ACC112 (cell line): ENCODE data around the gene NDC80.

Experiments
- H2AFZ ChIP-seq: fragments of 200-600 bp; sonication (generic); one replicate; pipeline ENCODE4 v1.6.0; 2017; ENCODE audit warnings: antibody characterized with exemption, low read length; ENCODE audit not compliant: unreplicated experiment
- H3K27ac ChIP-seq: fragments of 200-600 bp; sonication (generic); 2 replicates; pipeline ENCODE4 v1.5.1; 2014; ENCODE audit warnings: low read depth, mild to moderate bottlenecking, antibody characterized with exemption, low read length, moderate library complexity
- H3K27me3 ChIP-seq: fragments of 200-600 bp; sonication (generic); 2 replicates; pipeline ENCODE4 v1.6.1; 2014; ENCODE audit warnings: mild to moderate bottlenecking, antibody characterized with exemption, low read length, moderate library complexity, mixed read lengths; ENCODE audit not compliant: insufficient read depth
- H3K36me3 ChIP-seq: fragments of 200-600 bp; sonication (generic); 2 replicates; pipeline ENCODE4 v1.6.1; 2016; ENCODE audit warnings: mild to moderate bottlenecking, antibody characterized with exemption, low read length, moderate library complexity, mixed read lengths; ENCODE audit not compliant: insufficient read depth
- H3K4me1 ChIP-seq: fragments of 200-600 bp; sonication (generic); one replicate; pipeline ENCODE4 v1.6.1; 2016; ENCODE audit warnings: low read length, mixed read lengths; ENCODE audit not compliant: insufficient read depth, unreplicated experiment, control insufficient read depth
- H3K4me3 ChIP-seq: fragments of 200-600 bp; sonication (generic); 2 replicates; pipeline ENCODE4 v1.5.1; 2014; ENCODE audit warnings: mild to moderate bottlenecking, low read depth, low read length
- H3K79me2 ChIP-seq: fragments of 200-600 bp; sonication (generic); one replicate; pipeline ENCODE4 v1.6.0; 2016; ENCODE audit warnings: low read length; ENCODE audit not compliant: control insufficient read depth, unreplicated experiment, insufficient read depth

NDC80 gene

DNA sequence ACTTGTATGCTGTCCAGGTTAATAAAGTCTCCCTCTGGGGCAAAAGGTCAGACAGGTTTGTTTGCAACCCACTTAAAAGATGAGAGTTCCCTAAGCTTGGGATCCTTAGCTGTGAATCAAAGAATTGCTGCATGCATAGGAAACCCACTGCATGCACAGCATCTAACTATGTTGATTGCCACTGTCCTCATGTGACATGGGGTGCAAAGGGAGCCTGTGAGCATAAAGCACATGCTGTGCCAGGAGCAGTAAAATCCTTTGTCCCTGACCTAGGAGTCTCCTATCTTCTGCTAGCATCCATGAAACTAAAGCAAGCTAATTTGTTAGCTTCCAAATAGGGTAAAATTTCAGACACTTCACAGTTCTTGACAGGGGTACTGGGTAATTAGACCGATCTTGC lies 13.8 kb upstream of the NDC80 start:
- Histone ChIP-seq H3K27me3 (no peaks in the 10 kb centered on the region), H3K4me1 (no peaks in the 10 kb centered on the region), H3K79me2 (no peaks in the 10 kb centered on the region), H3K27ac (no peak overlapping the region), H3K4me3 (no peak overlapping the region), H2AFZ (no peak overlapping the region), H3K36me3 (no peaks in the 10 kb centered on the region; the same call in 1 of the 2 replicates)

DNA sequence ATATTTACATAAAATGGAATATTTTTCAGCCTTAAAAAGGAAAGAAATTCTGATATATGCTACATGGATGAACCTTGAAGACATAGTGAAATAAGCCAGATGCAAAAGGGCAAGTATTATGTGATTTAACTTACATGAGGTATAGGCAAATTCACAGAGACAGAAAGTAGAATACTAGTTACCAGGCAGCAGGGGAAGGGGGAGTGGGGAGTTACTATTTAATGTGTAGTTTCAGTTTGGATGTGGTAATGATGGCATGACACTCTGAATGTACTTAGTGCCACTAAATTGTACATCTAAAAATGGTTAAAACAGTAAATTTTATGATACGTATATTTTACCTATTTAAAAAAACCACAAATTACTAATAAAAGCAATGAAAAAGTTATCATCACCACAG lies 12.1 kb upstream of the NDC80 start:
- H3K4me3 ChIP-seq: no peak overlapping the region
- H3K4me1 ChIP-seq: no peaks in the 10 kb centered on the region
- no peaks in the 10 kb centered on the region; the same call in 1 of the 2 replicates for H3K36me3 ChIP-seq
- H3K27ac ChIP-seq: no peak overlapping the region
- no peaks in the 10 kb centered on the region for H3K27me3 ChIP-seq
- no peaks in the 10 kb centered on the region for H3K79me2 ChIP-seq
- no peak overlapping the region for H2AFZ ChIP-seq

DNA sequence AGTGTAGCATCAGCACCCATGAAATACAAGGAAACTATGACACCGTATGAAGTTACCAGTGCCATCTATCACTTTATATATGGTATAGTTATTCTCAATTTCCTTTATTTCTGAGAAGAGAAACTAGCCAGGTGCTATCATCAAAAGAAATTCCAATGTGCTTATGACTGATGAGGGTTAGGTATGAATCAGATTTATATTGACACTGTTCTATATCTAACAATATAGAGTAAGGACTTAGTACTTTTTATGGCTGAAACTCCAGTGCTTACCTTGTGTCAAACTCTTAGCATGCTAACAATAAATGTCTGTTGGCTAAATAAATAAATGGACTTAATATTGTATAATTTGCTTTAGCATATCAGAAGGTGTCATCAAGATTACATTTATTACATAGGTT lies 7.0 kb upstream of the NDC80 start:
- no peak overlapping the region for H3K27ac ChIP-seq
- H2AFZ ChIP-seq: no peak overlapping the region
- peaks cover 2% of the 10 kb centered on the region for H3K4me1 ChIP-seq
- no peaks in the 10 kb centered on the region for H3K27me3 ChIP-seq
- H3K36me3 ChIP-seq: no peaks in the 10 kb centered on the region; the same call in 1 of the 2 replicates
- H3K79me2 ChIP-seq: peaks cover 12% of the 10 kb centered on the region
- H3K4me3 ChIP-seq: no peak overlapping the region

DNA sequence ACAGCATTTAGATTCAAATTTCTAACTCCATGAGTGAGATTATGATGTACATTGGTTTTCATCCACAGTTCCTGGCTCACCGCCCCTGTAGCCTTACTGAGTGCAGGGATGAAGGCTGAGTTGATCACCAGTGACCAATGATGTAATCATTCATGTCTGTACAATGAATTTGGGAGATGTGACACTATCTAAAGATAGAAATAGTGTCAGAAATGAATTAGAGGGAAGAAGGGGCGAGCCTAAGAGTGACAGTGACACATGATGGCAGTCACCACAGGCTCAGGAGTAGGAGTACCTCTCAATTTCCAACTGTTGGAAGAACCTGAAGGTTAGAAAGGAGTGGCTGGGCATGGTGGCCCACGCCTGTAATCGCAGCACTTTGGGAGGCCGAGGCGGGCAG lies 3.2 kb upstream of the NDC80 start:
- Histone ChIP-seq H2AFZ (no peak overlapping the region), H3K27me3 (no peaks in the 10 kb centered on the region), H3K4me1 (peaks cover 11% of the 10 kb centered on the region), H3K4me3 (no peak overlapping the region), H3K27ac (no peak overlapping the region), H3K36me3 (no peaks in the 10 kb centered on the region; the same call in 1 of the 2 replicates), H3K79me2 (peaks cover 40% of the 10 kb centered on the region)

DNA sequence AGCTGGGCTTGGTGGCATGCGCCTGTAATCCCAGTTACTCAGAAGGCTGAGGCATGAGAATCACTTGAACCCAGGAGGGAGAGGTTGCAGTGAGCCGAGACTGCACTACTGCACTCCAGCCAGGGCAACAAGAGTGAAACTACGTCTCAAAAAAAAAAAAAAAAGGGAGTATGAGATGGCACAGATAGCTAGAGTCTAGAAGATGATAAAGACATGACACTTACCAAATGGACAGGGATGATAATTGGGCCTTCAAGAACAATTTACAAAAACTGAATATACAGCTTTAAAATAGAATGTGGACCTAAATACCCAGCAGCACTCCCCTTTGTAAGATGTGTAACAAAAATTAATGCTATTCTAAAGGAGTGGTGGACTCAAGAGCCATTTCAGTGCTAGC lies 2.8 kb upstream of the NDC80 start:
- Histone ChIP-seq H3K79me2 (peaks cover 44% of the 10 kb centered on the region), H3K27ac (no peak overlapping the region)

DNA sequence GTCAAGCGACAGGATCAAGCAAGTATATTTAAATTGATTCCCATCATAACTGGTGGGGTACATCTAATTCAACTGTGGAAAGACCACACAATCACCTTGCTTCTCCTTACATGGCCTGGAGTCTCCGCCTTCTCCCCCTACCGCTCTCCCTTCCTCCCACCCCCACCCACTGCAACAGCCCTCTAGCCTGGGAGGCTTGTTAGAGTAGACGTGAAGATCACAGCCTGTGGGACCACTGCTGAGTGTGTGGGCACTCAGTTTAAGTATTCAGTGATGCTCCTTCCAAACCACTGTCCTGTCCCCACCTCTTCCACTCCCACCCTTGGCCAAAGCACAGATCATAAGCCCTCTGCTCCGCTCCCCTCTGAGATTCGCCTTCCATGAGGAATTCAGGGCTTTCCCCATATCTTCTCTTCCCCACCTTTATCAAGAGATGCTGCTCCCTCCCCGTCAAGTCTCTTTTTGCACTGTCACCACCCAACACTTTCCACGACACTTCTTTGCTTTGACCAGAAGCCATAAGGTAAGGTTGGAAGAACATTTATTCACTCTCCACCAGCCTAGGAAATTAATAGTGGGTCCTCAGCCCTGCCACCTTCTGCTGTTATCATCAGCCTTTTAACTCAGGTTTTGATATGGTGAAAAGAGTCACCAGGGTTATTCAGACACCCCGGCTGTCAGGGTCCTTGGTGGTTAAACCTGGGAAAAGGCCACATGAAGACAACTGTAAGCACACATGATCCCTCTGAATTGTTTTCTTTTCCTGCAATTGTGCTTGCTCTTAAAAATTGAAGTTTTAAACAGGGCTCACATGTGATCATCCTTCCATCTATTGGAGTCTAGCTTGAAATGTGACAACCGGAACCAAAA lies 1.8 kb upstream of the NDC80 start:
- H3K4me3 ChIP-seq: peak overlapping the region; percentile 85
- H3K4me1 ChIP-seq: peaks cover 15% of the 10 kb centered on the region
- no peaks in the 10 kb centered on the region; the same call in 1 of the 2 replicates for H3K36me3 ChIP-seq
- H3K27ac ChIP-seq: no peak overlapping the region
- H3K79me2 ChIP-seq: peaks cover 54% of the 10 kb centered on the region
- no peaks in the 10 kb centered on the region for H3K27me3 ChIP-seq
- H2AFZ ChIP-seq: peak overlapping the region; percentile 33

More for the DNA sequence above, 2.8 kb upstream of the NDC80 start:
- Histone ChIP-seq H3K27me3 (no peaks in the 10 kb centered on the region), H3K4me3 (no peak overlapping the region), H3K4me1 (peaks cover 11% of the 10 kb centered on the region), H2AFZ (no peak overlapping the region), H3K36me3 (no peaks in the 10 kb centered on the region; the same call in 1 of the 2 replicates)

DNA sequence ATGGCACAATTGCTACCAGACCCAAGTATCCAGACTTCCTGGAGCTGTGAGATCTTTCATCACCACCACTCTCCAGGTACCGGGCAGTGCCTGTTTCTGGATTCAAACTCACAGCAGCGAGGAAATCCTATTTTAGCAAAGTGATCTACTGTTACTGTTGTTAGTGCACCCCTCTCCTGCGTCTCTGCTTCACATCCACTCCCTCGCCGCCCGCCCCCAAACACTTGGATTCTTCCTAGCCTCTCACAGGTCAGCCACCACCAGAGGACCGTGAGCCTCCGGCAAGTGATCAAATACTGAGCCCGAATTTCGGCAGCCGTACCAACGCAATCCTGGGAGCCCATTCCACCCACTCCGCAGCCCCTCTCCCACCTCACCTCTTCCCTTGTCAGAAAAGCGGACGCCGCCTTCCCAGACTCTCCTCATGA lies 571 bp upstream of the NDC80 start:
- no peaks in the 10 kb centered on the region for H3K27me3 ChIP-seq
- peak overlapping the region; percentile 81 for H2AFZ ChIP-seq
- H3K36me3 ChIP-seq: peaks cover 5% of the 10 kb centered on the region
- H3K79me2 ChIP-seq: peaks cover 63% of the 10 kb centered on the region
- H3K4me3 ChIP-seq: peak overlapping the region; percentile 85
- peak overlapping the region; percentile 93 for H3K27ac ChIP-seq
- peaks cover 15% of the 10 kb centered on the region for H3K4me1 ChIP-seq

DNA sequence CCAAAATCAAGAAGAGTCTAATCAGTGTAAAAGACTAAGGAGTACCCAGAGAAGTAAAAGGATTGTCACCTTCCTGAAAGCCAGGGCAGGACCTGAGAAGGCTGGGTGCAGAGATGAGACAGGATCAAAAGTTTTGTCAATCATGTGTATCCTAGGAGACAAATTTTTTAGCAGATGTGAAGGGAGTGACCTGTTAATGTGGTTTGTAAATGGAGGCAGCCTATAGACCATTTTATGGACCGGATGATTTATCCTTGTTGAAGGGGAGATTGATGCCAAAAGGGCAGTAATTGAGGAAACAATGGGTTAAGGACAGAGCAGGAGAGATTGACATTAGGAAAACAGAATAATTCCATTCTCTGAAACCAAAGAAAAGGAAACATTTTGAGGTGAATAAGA lies 813 bp downstream of the NDC80 start:
- no peaks in the 10 kb centered on the region for H3K27me3 ChIP-seq
- peak overlapping the region; percentile 85 for H3K4me3 ChIP-seq
- peak overlapping the region; percentile 93 for H3K27ac ChIP-seq
- H3K79me2 ChIP-seq: peaks cover 60% of the 10 kb centered on the region
- peaks cover 15% of the 10 kb centered on the region for H3K4me1 ChIP-seq
- H3K36me3 ChIP-seq: peaks cover 5% of the 10 kb centered on the region
- H2AFZ ChIP-seq: peak overlapping the region; percentile 91

DNA sequence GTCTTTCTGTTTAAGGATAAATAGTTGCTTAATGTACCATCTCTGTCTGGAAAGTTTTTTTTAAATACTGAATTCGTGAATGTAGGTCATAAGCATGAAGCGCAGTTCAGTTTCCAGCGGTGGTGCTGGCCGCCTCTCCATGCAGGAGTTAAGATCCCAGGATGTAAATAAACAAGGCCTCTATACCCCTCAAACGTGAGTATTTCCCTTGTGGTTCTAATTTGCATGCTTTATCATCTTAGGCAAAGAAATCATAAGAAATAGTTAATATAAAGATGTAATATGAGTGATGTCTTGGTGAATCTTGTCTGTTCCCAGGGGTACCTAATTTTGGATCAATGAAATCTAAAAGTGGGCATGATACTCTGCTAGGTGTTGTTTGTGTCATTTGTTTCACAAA lies 1.5 kb downstream of the NDC80 start:
- H2AFZ ChIP-seq: peak overlapping the region; percentile 91
- H3K27me3 ChIP-seq: no peaks in the 10 kb centered on the region
- H3K27ac ChIP-seq: no peak overlapping the region
- H3K4me1 ChIP-seq: peaks cover 15% of the 10 kb centered on the region
- H3K79me2 ChIP-seq: peaks cover 60% of the 10 kb centered on the region
- H3K36me3 ChIP-seq: peaks cover 9% of the 10 kb centered on the region
- peak overlapping the region; percentile 85 for H3K4me3 ChIP-seq

DNA sequence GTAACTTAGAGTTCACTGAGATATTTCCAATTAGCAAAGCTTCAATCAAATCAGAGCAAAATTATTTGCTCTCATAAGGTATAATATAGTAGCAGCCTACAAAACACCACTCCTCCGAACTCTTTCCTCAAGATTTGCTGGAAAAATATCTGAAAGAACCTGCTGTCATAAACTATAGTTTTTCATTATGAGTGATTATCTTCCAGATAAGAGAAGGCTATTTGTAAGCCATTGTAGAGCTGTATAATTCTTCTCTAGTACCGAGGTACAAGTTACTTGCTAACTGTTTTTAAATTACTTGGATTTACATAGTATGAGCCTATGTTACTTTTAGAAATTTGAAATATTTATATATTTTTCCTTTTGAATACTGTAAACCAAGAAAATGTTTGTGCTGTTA lies 2.1 kb downstream of the NDC80 start:
- peaks cover 14% of the 10 kb centered on the region for H3K36me3 ChIP-seq
- H3K4me1 ChIP-seq: peaks cover 15% of the 10 kb centered on the region
- H3K27ac ChIP-seq: no peak overlapping the region
- peaks cover 60% of the 10 kb centered on the region for H3K79me2 ChIP-seq
- peak overlapping the region; percentile 85 for H3K4me3 ChIP-seq
- peak overlapping the region; percentile 54 for H2AFZ ChIP-seq
- H3K27me3 ChIP-seq: no peaks in the 10 kb centered on the region

DNA sequence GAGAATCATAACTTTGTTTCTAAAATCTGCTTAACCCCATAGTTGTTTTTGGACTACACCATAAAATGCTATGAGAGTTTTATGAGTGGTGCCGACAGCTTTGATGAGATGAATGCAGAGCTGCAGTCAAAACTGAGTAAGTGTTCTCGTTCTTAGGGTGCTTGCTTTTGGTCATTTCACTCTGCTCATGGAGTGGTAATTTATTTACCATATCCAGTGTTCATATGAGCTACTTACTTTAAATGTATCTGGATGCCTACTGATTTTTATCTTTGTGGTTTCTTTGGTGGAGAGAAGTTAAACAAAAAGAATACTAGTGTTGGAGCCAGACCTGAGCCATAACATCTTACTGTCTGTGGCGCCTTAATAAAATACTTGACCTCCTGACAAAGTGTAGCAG lies 16.4 kb downstream of the NDC80 start:
- H3K27ac ChIP-seq: no peak overlapping the region
- no peak overlapping the region for H2AFZ ChIP-seq
- H3K4me3 ChIP-seq: no peak overlapping the region
- peaks cover 26% of the 10 kb centered on the region for H3K4me1 ChIP-seq
- H3K36me3 ChIP-seq: peaks cover 25% of the 10 kb centered on the region
- H3K27me3 ChIP-seq: no peaks in the 10 kb centered on the region
- no peaks in the 10 kb centered on the region for H3K79me2 ChIP-seq
